ENCODE measurements around the gene CIBAR2. TPM values are rescaled to one million over a fixed set of nuclear protein-coding genes. Genes with fewer than 3 reads are reported as not detected.

The CIBAR2 gene
- total and polyA plus RNA-seq, 9 of the 15 experiments (the other 6 are each of a cell fraction or from before 2014, with no cell fraction given): not detected

DNA sequence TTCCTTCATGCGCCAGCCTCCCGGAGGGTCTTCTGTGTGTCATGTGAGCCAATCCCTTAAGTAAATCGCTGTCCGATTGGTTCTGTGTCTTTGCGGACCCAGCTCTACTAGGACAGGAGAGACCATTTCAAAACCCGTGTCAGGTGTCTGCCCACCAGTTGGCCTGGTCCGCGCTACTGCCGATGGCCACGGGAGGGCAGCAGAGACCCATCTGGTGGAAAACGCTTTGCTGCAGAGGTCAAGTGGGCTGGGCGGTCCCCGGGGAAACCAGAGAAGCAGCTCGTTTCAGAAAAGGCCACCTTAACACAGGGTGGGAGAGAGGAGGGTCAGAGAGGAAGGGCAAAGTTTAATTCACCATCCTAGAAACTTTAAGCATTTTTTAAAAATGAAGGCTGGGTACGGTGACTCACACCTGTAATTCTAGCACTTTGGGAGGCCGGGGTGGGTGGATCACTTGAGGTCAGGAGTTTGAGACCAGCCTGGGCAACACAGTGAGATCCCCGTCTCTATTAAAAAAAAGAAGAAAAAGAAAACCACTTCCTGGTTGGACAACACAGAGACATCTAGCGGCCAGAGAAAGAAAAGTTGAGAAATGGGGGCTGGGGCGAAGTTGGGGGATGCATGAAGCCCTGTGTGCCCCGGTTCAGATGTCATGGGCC, 2.8 kb upstream of the CIBAR2 start (continued):
- TF ChIP-seq, protein P1, sequence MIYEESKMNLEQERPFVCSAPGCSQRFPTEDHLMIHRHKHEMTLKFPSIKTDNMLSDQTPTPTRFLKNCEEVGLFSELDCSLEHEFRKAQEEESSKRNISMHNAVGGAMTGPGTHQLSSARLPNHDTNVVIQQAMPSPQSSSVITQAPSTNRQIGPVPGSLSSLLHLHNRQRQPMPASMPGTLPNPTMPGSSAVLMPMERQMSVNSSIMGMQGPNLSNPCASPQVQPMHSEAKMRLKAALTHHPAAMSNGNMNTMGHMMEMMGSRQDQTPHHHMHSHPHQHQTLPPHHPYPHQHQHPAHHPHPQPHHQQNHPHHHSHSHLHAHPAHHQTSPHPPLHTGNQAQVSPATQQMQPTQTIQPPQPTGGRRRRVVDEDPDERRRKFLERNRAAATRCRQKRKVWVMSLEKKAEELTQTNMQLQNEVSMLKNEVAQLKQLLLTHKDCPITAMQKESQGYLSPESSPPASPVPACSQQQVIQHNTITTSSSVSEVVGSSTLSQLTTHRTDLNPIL (CRISPR knock-in tag; IDR thresholded peaks at IDR 0.05): no peak
- TF ChIP-seq PYGO2 (tag; IDR thresholded peaks at IDR 0.05) (no peak), TCFL5 (CRISPR knock-in tag; conservative IDR thresholded peaks at IDR 0.05) (no peak), ZFP30 (CRISPR knock-in tag; IDR thresholded peaks at IDR 0.05; ENCODE audit: borderline replicate concordance) (no peak), TSC22D4 (tag; IDR thresholded peaks at IDR 0.05) (no peak), ZNF263 (CRISPR knock-in tag; IDR thresholded peaks at IDR 0.05; ENCODE audit: borderline replicate concordance) (peak; percentile 46; the same call in 1 of the 2 replicates), U2AF2 (optimal IDR thresholded peaks at IDR 0.05; ENCODE audit: low read depth, low read length) (no peak), EP300 (IDR thresholded peaks at IDR 0.05; ENCODE audit: low read length) (no peak), CHD4 (IDR thresholded peaks at IDR 0.05; ENCODE audit: insufficient read depth, insufficient replicate concordance, low read depth, low read length, poor library complexity, severe bottlenecking) (peak; percentile 67), SMC3 (conservative IDR thresholded peaks at IDR 0.05; ENCODE audit: insufficient read depth, low read depth, low read length) (peak; percentile 94), NFYB (IDR thresholded peaks at IDR 0.05; ENCODE audit: extremely low read depth, insufficient read length) (no peak)
- TF ChIP-seq, protein P2, sequence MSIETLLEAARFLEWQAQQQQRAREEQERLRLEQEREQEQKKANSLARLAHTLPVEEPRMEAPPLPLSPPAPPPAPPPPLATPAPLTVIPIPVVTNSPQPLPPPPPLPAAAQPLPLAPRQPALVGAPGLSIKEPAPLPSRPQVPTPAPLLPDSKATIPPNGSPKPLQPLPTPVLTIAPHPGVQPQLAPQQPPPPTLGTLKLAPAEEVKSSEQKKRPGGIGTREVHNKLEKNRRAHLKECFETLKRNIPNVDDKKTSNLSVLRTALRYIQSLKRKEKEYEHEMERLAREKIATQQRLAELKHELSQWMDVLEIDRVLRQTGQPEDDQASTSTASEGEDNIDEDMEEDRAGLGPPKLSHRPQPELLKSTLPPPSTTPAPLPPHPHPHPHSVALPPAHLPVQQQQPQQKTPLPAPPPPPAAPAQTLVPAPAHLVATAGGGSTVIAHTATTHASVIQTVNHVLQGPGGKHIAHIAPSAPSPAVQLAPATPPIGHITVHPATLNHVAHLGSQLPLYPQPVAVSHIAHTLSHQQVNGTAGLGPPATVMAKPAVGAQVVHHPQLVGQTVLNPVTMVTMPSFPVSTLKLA (conservative IDR thresholded peaks at IDR 0.05): peak in 1 of 2 experiments; percentile 64; a peak in 1 of 4 replicates
- TF ChIP-seq, protein P3, sequence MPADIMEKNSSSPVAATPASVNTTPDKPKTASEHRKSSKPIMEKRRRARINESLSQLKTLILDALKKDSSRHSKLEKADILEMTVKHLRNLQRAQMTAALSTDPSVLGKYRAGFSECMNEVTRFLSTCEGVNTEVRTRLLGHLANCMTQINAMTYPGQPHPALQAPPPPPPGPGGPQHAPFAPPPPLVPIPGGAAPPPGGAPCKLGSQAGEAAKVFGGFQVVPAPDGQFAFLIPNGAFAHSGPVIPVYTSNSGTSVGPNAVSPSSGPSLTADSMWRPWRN (IDR thresholded peaks at IDR 0.05; ENCODE audit: low read depth): 0 out of 2 replicates have a peak, but pooled peaks have one; percentile 34
- TF ChIP-seq, protein P4, sequence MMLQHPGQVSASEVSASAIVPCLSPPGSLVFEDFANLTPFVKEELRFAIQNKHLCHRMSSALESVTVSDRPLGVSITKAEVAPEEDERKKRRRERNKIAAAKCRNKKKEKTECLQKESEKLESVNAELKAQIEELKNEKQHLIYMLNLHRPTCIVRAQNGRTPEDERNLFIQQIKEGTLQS (IDR thresholded peaks at IDR 0.05): peak; percentile 57; the same call in 1 of the 2 replicates
- TF ChIP-seq, protein P4 (CRISPR knock-in tag; conservative IDR thresholded peaks at IDR 0.05): peak; percentile 49; the same call in 1 of the 2 replicates

Measured in K562 (cell line).